Measurements from ENCODE around the gene SBK1. TPM values are rescaled to one million over a fixed set of nuclear protein-coding genes. Genes with fewer than 3 reads are reported as not detected.

Gene SBK1
- total RNA-seq, 1 donor from 2014 or later = not detected

- Histone ChIP-seq H3K36me3 (no peaks in the 10 kb centered on the region), H3K9me3 (no peaks in the 10 kb centered on the region), H3K4me1 (peaks cover 7 to 9% of the 10 kb centered on the region in 2 donors), H3K27ac (no peak overlapping the region), H3K27me3 (no peaks in the 10 kb centered on the region), H3K4me3 (no peak overlapping the region)
- intact Hi-C loops (cut with DNase I) = no loop called here
- no peak for DNase-seq (ENCODE audit: low spot score in 2 of 2)
- no peak for TF ChIP-seq CTCF (IDR thresholded peaks at IDR 0.05)
These were observed 5.0 kb downstream of the SBK1 start for GRCh38 chr16:28297308-28297707.

GRCh38 chr16:28297784-28298510 is 5.6 kb downstream of the SBK1 start:
- intact Hi-C loops (cut with DNase I) = no loop called here
- Histone ChIP-seq H3K27me3 (no peaks in the 10 kb centered on the region), H3K4me1 (peaks cover 2 to 5% of the 10 kb centered on the region in 2 donors), H3K9me3 (no peaks in the 10 kb centered on the region), H3K4me3 (no peak overlapping the region), H3K36me3 (no peaks in the 10 kb centered on the region), H3K27ac (no peak overlapping the region)
- no peak for DNase-seq (ENCODE audit: low spot score in 2 of 2)
- TF ChIP-seq CTCF (IDR thresholded peaks at IDR 0.05) = no peak

GRCh38 chr16:28298511-28298878 is 6.2 kb downstream of the SBK1 start:
- Histone ChIP-seq H3K4me1 (no peaks in the 10 kb centered on the region), H3K9me3 (no peaks in the 10 kb centered on the region), H3K27ac (no peak overlapping the region), H3K4me3 (no peak overlapping the region), H3K36me3 (no peaks in the 10 kb centered on the region), H3K27me3 (no peaks in the 10 kb centered on the region)
- no peak for DNase-seq (ENCODE audit: low spot score in 2 of 2)
- no peak for TF ChIP-seq CTCF (IDR thresholded peaks at IDR 0.05)
- intact Hi-C loops (cut with DNase I) = no loop called here

GRCh38 chr16:28300327-28300726 is 8.0 kb downstream of the SBK1 start:
- Histone ChIP-seq H3K36me3 (no peaks in the 10 kb centered on the region), H3K4me3 (no peak overlapping the region), H3K27me3 (no peaks in the 10 kb centered on the region), H3K4me1 (no peaks in the 10 kb centered on the region), H3K9me3 (no peaks in the 10 kb centered on the region), H3K27ac (no peak overlapping the region)
- intact Hi-C loops (cut with DNase I) = no loop called here
- TF ChIP-seq CTCF (IDR thresholded peaks at IDR 0.05) = no peak
- DNase-seq (ENCODE audit: low spot score in 2 of 2) = no peak

- Histone ChIP-seq H3K36me3 (no peaks in the 10 kb centered on the region), H3K4me1 (no peaks in the 10 kb centered on the region), H3K9me3 (no peaks in the 10 kb centered on the region), H3K4me3 (no peak overlapping the region), H3K27me3 (no peaks in the 10 kb centered on the region), H3K27ac (no peak overlapping the region)
- intact Hi-C loops (cut with DNase I) = no loop called here
- DNase-seq (ENCODE audit: low spot score in 2 of 2) = no peak
- no peak for TF ChIP-seq CTCF (IDR thresholded peaks at IDR 0.05)
These were observed 8.8 kb downstream of the SBK1 start for GRCh38 chr16:28301154-28301553.

GRCh38 chr16:28301620-28302019 is 9.3 kb downstream of the SBK1 start:
- Histone ChIP-seq H3K27me3 (no peaks in the 10 kb centered on the region), H3K4me3 (no peak overlapping the region), H3K36me3 (no peaks in the 10 kb centered on the region), H3K9me3 (no peaks in the 10 kb centered on the region), H3K27ac (no peak overlapping the region), H3K4me1 (no peaks in the 10 kb centered on the region)
- no peak for TF ChIP-seq CTCF (IDR thresholded peaks at IDR 0.05)
- intact Hi-C loops (cut with DNase I) = no loop called here
- no peak for DNase-seq (ENCODE audit: low spot score in 2 of 2)

Data from ascending aorta (tissue), 2 donors.